ENCODE results near the gene TMEM100.

The TMEM100 gene

GRCh38 chr17:55751720-55752250, 29.1 kb upstream of the TMEM100 start:
- no peak for TF ChIP-seq POLR2A (IDR thresholded peaks at IDR 0.05; ENCODE audit: low read length)
- TF ChIP-seq GATA1 (IDR thresholded peaks at IDR 0.05; ENCODE audit: low read depth, low read length), result no peak
- DNase-seq, result no peak

DNA sequence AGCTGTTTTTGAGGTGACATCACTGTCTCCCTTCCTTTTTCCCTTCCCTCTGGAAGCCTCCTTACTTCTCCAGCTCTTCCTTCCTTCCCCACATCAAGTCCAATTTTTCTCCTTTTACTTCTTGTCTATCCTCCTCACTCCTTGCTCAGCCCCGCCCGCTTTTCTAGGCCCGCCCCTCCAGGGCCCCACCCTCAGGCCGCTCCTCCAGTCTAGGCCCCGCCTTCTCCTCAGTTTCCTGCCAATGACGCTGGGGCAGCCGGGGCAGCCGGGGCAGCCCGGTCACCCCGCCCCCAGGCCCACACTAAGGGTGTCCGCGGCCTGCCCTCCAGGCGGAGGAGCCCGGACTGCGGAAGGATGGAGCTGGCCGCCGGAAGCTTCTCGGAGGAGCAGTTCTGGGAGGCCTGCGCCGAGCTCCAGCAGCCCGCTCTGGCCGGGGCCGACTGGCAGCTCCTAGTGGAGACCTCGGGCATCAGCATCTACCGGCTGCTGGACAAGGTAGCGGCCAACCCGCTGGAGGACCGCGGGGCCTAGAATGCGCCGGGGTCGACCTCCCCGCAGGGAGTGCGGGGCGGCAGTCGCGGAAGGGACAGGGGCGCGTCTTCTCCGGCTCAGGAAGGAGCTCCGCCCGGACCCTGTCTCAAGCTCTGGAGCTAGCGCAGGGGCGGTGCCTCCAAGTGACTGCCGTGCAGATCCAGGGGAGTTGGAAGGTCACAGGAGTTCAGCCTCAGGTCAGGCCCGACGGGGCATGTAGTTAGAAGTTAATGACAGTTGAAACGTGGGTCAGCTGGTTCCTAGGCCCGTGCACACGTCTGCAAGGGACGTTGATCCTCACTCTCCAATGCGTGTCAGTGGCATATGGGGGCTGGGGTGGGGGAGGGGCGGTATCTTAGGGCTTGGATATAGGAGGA, 28.3 kb upstream of the TMEM100 start, which contains the start of gene PCTP:
Gene PCTP, plus strand, starts transcription at position 302 of the 908 bp plus-strand sequence. Its CDS starts 53 bp downstream, at position 355.
- peak; percentile 91 to 92 for DNase-seq
- TF ChIP-seq POLR2A (IDR thresholded peaks at IDR 0.05; ENCODE audit: low read length) (peak; percentile 69), GATA1 (IDR thresholded peaks at IDR 0.05; ENCODE audit: low read depth, low read length) (no peak)

DNA sequence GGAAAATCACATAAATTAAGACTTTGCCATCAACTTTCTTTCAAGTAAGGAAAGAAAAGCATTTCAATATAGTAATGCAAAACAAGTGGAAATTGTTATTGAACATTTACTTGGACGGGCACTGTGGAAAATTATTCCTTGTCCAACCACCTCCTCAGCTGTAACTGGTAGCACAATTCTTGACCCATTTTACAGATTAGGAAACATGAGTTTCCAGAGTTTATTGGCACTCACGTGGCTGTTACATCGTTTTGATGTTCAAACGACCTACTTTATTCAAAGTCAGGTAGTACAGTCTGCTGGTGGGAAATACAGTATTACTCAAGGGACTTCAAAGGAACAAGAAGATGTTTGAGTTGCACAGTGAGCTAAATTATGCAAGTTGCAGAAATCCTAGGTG, 27.3 kb upstream of the TMEM100 start:
- TF ChIP-seq POLR2A (IDR thresholded peaks at IDR 0.05; ENCODE audit: low read length), result no peak
- no peak for TF ChIP-seq GATA1 (IDR thresholded peaks at IDR 0.05; ENCODE audit: low read depth, low read length)
- no peak for DNase-seq

GRCh38 chr17:55748841-55749240, 26.2 kb upstream of the TMEM100 start:
- TF ChIP-seq GATA1 (IDR thresholded peaks at IDR 0.05; ENCODE audit: low read depth, low read length) (no peak), POLR2A (IDR thresholded peaks at IDR 0.05; ENCODE audit: low read length) (no peak)
- DNase-seq, result no peak

GRCh38 chr17:55747209-55747608, 24.5 kb upstream of the TMEM100 start:
- no peak for DNase-seq

GRCh38 chr17:55746466-55746865, 23.8 kb upstream of the TMEM100 start:
- no peak for TF ChIP-seq POLR2A (IDR thresholded peaks at IDR 0.05; ENCODE audit: low read length)
- no peak for TF ChIP-seq GATA1 (IDR thresholded peaks at IDR 0.05; ENCODE audit: low read depth, low read length)
- no peak for DNase-seq

More at GRCh38 chr17:55747209-55747608, 24.5 kb upstream of the TMEM100 start:
- TF ChIP-seq POLR2A (IDR thresholded peaks at IDR 0.05; ENCODE audit: low read length) (no peak), GATA1 (IDR thresholded peaks at IDR 0.05; ENCODE audit: low read depth, low read length) (no peak)

GRCh38 chr17:55745258-55745657, 22.6 kb upstream of the TMEM100 start:
- no peak for TF ChIP-seq GATA1 (IDR thresholded peaks at IDR 0.05; ENCODE audit: low read depth, low read length)
- no peak for TF ChIP-seq POLR2A (IDR thresholded peaks at IDR 0.05; ENCODE audit: low read length)
- DNase-seq, result no peak

- peak; percentile 4 to 9 for DNase-seq
- TF ChIP-seq POLR2A (IDR thresholded peaks at IDR 0.05; ENCODE audit: low read length) (no peak), GATA1 (IDR thresholded peaks at IDR 0.05; ENCODE audit: low read depth, low read length) (no peak)
Measured at GRCh38 chr17:55743103-55743679, 20.5 kb upstream of the TMEM100 start.

GRCh38 chr17:55742272-55743102, 19.8 kb upstream of the TMEM100 start:
- TF ChIP-seq POLR2A (IDR thresholded peaks at IDR 0.05; ENCODE audit: low read length), result no peak
- no peak for TF ChIP-seq GATA1 (IDR thresholded peaks at IDR 0.05; ENCODE audit: low read depth, low read length)
- DNase-seq, result no peak

DNA sequence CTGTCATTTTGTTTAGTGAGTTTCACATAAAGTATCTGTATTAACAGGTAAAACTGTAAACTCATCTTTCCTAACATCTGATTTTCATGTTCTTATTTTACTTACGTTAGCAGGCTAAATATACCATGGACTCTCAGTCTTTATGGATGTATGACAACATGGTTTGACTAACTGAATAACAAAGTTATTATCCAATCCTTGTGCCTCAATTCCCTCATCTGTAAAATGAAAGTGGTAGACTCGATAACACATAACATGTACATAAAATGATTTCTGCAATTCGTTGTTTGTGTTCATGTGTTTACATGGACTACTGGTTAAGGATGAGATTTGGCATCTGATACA, 18.7 kb upstream of the TMEM100 start:
- DNase-seq, result no peak

DNA sequence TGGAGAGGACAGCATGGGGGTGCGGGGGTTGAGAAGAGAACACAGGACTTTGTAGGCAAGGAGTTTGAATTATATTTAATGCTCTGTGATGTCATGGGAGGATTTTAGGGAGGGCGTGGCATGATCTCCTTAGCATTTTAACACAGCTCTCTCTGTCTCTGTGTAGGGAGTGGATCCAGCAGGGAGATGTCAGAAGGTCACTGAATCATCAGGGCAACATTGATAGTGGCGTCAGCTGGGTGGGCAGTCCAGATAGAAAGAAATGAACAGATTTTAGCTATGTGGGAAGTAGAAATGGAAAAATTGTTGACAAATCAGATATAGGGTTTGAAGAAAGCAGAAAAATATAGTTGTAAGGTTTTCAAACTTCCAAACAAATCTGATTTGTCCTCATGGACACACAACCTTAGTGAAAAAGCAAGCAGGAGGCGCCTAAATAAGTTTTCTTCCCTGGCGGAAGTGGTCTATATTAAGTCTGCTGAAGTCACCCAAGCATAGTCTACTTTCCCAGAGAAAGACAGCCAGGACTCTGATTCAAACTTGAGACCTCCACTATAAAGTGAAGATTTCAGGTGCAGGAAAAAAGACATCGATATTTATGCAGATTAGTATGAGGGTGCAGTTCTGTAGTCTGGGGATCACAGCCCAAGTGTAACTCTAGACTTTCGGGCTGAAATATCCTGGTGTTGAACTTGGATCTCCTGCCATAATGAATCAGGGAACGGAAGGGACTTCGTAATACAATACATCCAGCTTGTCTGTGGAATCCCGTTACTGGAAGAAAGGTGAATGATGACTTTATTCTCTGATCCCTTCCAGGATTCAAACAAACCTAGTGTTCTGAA, 18.1 kb upstream of the TMEM100 start:
- TF ChIP-seq GATA1 (IDR thresholded peaks at IDR 0.05; ENCODE audit: low read depth, low read length), result no peak
- no peak for TF ChIP-seq POLR2A (IDR thresholded peaks at IDR 0.05; ENCODE audit: low read length)
- no peak for DNase-seq

More for the DNA sequence above, 18.7 kb upstream of the TMEM100 start:
- TF ChIP-seq GATA1 (IDR thresholded peaks at IDR 0.05; ENCODE audit: low read depth, low read length) (no peak), POLR2A (IDR thresholded peaks at IDR 0.05; ENCODE audit: low read length) (no peak)

DNA sequence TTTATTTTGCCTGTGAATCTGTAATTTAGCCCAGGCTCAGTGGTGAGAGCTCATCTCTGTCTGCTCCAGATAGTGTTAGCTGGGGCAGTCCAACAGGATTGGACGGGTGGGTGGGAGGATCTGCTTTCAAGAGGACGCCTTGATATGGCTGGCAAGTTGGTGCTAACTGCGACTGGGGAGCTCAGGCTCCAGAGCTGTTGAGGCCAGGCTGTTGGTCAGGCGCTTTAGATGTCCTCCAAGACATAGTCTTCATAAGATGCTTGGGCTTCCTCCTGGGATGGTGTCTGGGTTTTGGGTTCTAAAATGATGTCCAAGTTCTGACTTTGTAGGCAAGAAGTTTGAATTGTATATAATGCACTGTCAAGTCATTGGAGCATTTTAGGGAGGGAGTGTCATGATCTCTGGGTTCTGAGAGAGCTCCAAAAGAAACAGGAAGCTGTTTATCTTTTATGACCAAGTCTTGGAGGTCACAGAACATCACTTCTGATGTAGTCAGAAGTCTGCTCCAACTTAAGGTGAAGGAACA, 15.4 kb upstream of the TMEM100 start:
- TF ChIP-seq GATA1 (IDR thresholded peaks at IDR 0.05; ENCODE audit: low read depth, low read length), result no peak
- TF ChIP-seq POLR2A (IDR thresholded peaks at IDR 0.05; ENCODE audit: low read length), result peak; percentile 28
- DNase-seq, result peak; percentile 38 to 56

All from erythroblast (primary cell).